HG02840 (cell line): ENCODE data around the gene TSHZ1.

ENCODE experiments used
- ATAC-seq: cut with Tn5 transposase; IDR thresholded peaks from one replicate; pipeline ENCODE4 v1.9.1; 2021; ENCODE audit warnings: mild to moderate bottlenecking, moderate library complexity, moderate number of reproducible peaks; ENCODE audit not compliant: unreplicated experiment, low FRiP score

TSHZ1 gene

GRCh38 chr18:75335511-75335910 lies 124.9 kb downstream of the TSHZ1 start:
- ATAC-seq, result no peak

GRCh38 chr18:75336767-75337166 lies 126.2 kb downstream of the TSHZ1 start:
- ATAC-seq, result no peak

GRCh38 chr18:75337348-75337747 lies 126.8 kb downstream of the TSHZ1 start:
- no peak for ATAC-seq

- ATAC-seq, result no peak
Observed at GRCh38 chr18:75338631-75339030, 128.0 kb downstream of the TSHZ1 start.
